GM10248 (cell line): ENCODE results near the gene LILRA5.
"Not testable (repeated sequence)": the region's sequence is repeated elsewhere in the genome, so short reads cannot be mapped to it uniquely, and the experiment has no call there.

Source experiments
- CTCF ChIA-PET: fragments of 300-600 bp; sonication (Branson Sonifier 250); formaldehyde crosslinking; extraction: SDS; loops from one replicate; lab custom pipeline; 2021; ENCODE audit warnings: antibody characterized with exemption; lab: Yijun Ruan, JAX
- POLR2A ChIA-PET: fragments of 350-650 bp; sonication (Branson Sonifier 250); formaldehyde crosslinking; extraction: SDS; loops from one replicate; lab custom pipeline; 2020; ENCODE audit warnings: antibody characterized with exemption; lab: Yijun Ruan, JAX
- DNase-seq: peaks from one replicate; pipeline ENCODE4 v3.0.0; 2012; ENCODE audit errors: extremely low spot score
- CTCF ChIP-seq: IDR thresholded peaks from 2 replicates; pipeline ENCODE4 v1.5.1; 2012; ENCODE audit warnings: mild to moderate bottlenecking, low read depth; ENCODE audit errors: extremely low read depth, missing control alignments, control extremely low read depth

Gene LILRA5

GRCh38 chr19:54281007-54281728 lies 31.8 kb downstream of the LILRA5 start, which contains the start of gene LILRB2:
LILRB2 (minus strand) TSS chr19:54281110; CDS start chr19:54280496, 614 bp downstream.
- CTCF ChIA-PET: interaction anchor here (2.0 to 2.2 kb wide), 2 partner anchors 15 kb away, joined by 6 read pairs; no protein-coding TSS in a partner anchor

GRCh38 chr19:54280441-54280840 lies 32.5 kb downstream of the LILRA5 start:
- POLR2A ChIA-PET, DNase-seq: not testable (repeated sequence)
- CTCF ChIA-PET: interaction anchor here (2.2 kb wide), 1 partner anchor 14 kb away, joined by 6 read pairs; no protein-coding TSS in a partner anchor

More at GRCh38 chr19:54281007-54281728, 31.8 kb downstream of the LILRA5 start, which contains the start of gene LILRB2:
- POLR2A ChIA-PET: no interaction called here
- DNase-seq: no peak
- TF ChIP-seq CTCF: no peak

GRCh38 chr19:54280025-54280424 lies 32.9 kb downstream of the LILRA5 start:
- CTCF ChIA-PET: interaction anchor here (2.2 kb wide), 1 partner anchor 13 kb away, joined by 6 read pairs; no protein-coding TSS in a partner anchor
- DNase-seq, POLR2A ChIA-PET: not testable (repeated sequence)

GRCh38 chr19:54279406-54279962 lies 33.5 kb downstream of the LILRA5 start:
- POLR2A ChIA-PET: no interaction called here
- CTCF ChIA-PET: interaction anchor here (2.2 kb wide), 1 partner anchor 13 kb away, joined by 6 read pairs; no protein-coding TSS in a partner anchor
- TF ChIP-seq CTCF: no peak
- no peak for DNase-seq

- POLR2A ChIA-PET, DNase-seq: not testable (repeated sequence)
- CTCF ChIA-PET: interaction anchor here (1.0 kb wide), 1 partner anchor 12 kb away, joined by 6 read pairs; no protein-coding TSS in a partner anchor
Measured at GRCh38 chr19:54278571-54279195, 34.3 kb downstream of the LILRA5 start.

- DNase-seq, POLR2A ChIA-PET: not testable (repeated sequence)
- CTCF ChIA-PET: interaction anchor here (1.0 kb wide), 1 partner anchor 12 kb away, joined by 6 read pairs; no protein-coding TSS in a partner anchor
Measured at GRCh38 chr19:54278056-54278455, 34.9 kb downstream of the LILRA5 start.

- POLR2A ChIA-PET, DNase-seq, CTCF ChIA-PET: not testable (repeated sequence)
Measured at GRCh38 chr19:54277111-54277615, 35.8 kb downstream of the LILRA5 start.

GRCh38 chr19:54275951-54276350 lies 37.0 kb downstream of the LILRA5 start:
- DNase-seq: no peak
- TF ChIP-seq CTCF: no peak
- POLR2A ChIA-PET: no interaction called here
- CTCF ChIA-PET: no interaction called here

- DNase-seq, POLR2A ChIA-PET: not testable (repeated sequence)
- CTCF ChIA-PET: interaction anchor here (1.2 kb wide), 1 partner anchor 34 kb away, joined by 3 read pairs; no protein-coding TSS in a partner anchor
Measured at GRCh38 chr19:54274516-54274915, 38.5 kb downstream of the LILRA5 start.
